Choroid plexus epithelial cell (primary cell): ENCODE measurements around the gene PRSS3.
"Not testable (repeated sequence)": the region's sequence is repeated elsewhere in the genome, so short reads cannot be mapped to it uniquely, and the experiment has no call there.

Experiments used
- DNase-seq: peaks from one replicate; pipeline ENCODE4 v3.0.0-alpha.2; 2010; ENCODE audit warnings: low read depth
- H3K4me3 ChIP-seq: 2 replicates; pipeline ENCODE4 v1.5.1; 2011; ENCODE audit warnings: low read depth, mild to moderate bottlenecking, control low read depth, low read length, moderate library complexity
- CTCF ChIP-seq: conservative IDR thresholded peaks from 2 replicates; pipeline ENCODE4 v1.5.1; 2011; ENCODE audit warnings: low read depth, mild to moderate bottlenecking, control low read depth, inconsistent platforms, low read length, moderate library complexity

The PRSS3 gene

DNA sequence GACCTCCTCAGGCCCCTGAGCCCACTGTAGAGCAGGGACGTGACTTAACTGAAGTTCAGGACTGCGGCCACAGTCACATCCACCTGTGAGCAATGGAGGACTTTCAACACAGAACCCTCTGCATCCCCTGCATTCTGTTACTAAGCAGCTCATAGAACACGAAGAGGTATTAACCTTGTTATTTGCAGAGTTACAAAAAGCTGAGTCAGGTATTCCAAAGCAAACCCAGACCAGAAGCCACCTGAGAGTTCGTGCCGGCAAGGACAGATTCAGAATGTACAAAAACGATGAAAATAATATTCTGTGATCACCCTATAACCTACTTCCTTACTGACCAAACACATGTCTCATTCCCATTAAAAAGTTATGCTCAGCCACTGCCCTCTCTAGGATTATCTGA, 33.0 kb upstream of the PRSS3 start:
- TF ChIP-seq CTCF, result no peak
- no peak for DNase-seq
- H3K4me3 ChIP-seq, result no peak overlapping the region

DNA sequence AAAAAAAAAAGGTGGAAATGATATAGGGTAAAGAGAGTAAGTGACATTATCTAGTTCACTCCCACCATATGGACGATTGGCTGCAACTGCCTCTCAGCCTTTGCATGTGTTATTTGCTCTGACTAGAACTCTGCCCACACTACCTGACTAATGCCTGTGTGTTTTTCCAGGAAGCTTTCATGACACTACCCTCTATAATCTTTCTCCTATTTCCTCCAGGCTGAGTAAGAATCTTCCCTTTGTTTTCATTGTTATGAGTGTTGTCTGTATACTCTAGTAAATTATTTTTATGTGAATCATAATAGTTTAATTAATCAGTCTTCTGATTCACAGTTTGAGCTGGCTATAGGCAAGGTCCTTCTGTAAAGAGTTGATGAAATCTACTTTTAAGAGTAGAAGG, 31.7 kb upstream of the PRSS3 start:
- not testable (repeated sequence) for H3K4me3 ChIP-seq, DNase-seq

GRCh38 chr9:33765411-33765810, 29.9 kb upstream of the PRSS3 start:
- no peak for TF ChIP-seq CTCF
- DNase-seq, result peak; percentile 52
- no peak overlapping the region for H3K4me3 ChIP-seq

- H3K4me3 ChIP-seq, DNase-seq: not testable (repeated sequence)
Measured at GRCh38 chr9:33770156-33770880, 25.0 kb upstream of the PRSS3 start.

DNA sequence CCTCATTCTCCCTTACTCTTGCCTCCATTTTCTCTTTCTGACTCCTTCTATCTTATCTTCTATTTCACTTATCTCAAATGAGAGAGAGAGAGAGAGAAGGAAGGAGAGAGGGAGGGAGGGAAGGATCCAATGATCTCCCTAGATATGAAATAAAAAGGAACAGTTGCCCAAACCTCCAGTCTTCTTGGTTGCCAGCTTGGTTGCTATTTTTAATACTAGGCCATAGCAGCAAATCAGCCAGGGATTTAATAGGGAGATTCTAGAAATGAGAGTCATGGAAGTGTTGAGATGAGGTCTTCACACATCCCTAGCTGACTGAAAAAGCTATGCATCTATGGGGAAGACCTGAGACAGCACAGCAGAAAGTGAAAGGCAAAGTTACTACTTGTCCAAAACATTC, 22.2 kb upstream of the PRSS3 start:
- not testable (repeated sequence) for DNase-seq, H3K4me3 ChIP-seq

GRCh38 chr9:33774074-33774659, 21.2 kb upstream of the PRSS3 start:
- H3K4me3 ChIP-seq, result not testable (repeated sequence)

GRCh38 chr9:33776578-33776977, 18.8 kb upstream of the PRSS3 start:
- no peak for TF ChIP-seq CTCF
- H3K4me3 ChIP-seq, result no peak overlapping the region
- no peak for DNase-seq

More at GRCh38 chr9:33774074-33774659, 21.2 kb upstream of the PRSS3 start:
- not testable (repeated sequence) for DNase-seq

- H3K4me3 ChIP-seq, result no peak overlapping the region
- TF ChIP-seq CTCF, result peak; percentile 84
- DNase-seq, result peak; percentile 78
Measured at GRCh38 chr9:33778700-33779351, 16.5 kb upstream of the PRSS3 start.

GRCh38 chr9:33780276-33780675, 15.1 kb upstream of the PRSS3 start:
- DNase-seq, result no peak
- TF ChIP-seq CTCF, result no peak
- H3K4me3 ChIP-seq, result no peak overlapping the region
